Fibroblast of lung (primary cell): ENCODE measurements around the gene ATP5PB. TPM values are rescaled to one million over a fixed set of nuclear protein-coding genes. Genes with fewer than 3 reads are reported as not detected.

ENCODE experiments used
- DNase-seq, 2 donors: peaks; one replicate each; pipeline versions ENCODE4 v3.0.0 to v3.0.0-alpha.2; 2010; ENCODE audit warnings: low read depth in 2 of 2
- H2AFZ ChIP-seq: 2 replicates; pipeline ENCODE4 v1.5.1; 2012; ENCODE audit warnings: low read length, control low read depth, inconsistent platforms
- H3K27ac ChIP-seq: 2 replicates; pipeline ENCODE4 v1.5.1; 2011; ENCODE audit warnings: low read length, control low read depth; ENCODE audit not compliant: insufficient read depth
- H3K27me3 ChIP-seq: 2 replicates; pipeline ENCODE4 v1.5.1; 2011; ENCODE audit warnings: mild to moderate bottlenecking, low read length; ENCODE audit not compliant: control insufficient read depth, insufficient read depth
- H3K36me3 ChIP-seq: 2 replicates; pipeline ENCODE4 v1.5.1; 2011; ENCODE audit warnings: low read length; ENCODE audit not compliant: control insufficient read depth, insufficient read depth
- H3K4me1 ChIP-seq: 2 replicates; pipeline ENCODE4 v1.5.1; 2011; ENCODE audit warnings: low read length; ENCODE audit not compliant: control insufficient read depth, insufficient read depth; ENCODE audit errors: extremely low read depth
- H3K4me2 ChIP-seq: 2 replicates; pipeline ENCODE4 v1.5.1; 2011; ENCODE audit warnings: low read length, control low read depth; ENCODE audit not compliant: insufficient read depth; ENCODE audit errors: extremely low read depth
- H3K4me3 ChIP-seq, 4 experiments: fragments of 200-600 bp in 1 of 4; sonication (generic) in 1 of 4; replicated peaks in 1 of 4; 2 replicates each; pipeline ENCODE4 v1.5.1; 2011 to 2016; ENCODE audit warnings: low read length in 4 of 4, low read depth in 3 of 4, mild to moderate bottlenecking in 3 of 4, control low read depth in 2 of 4, inconsistent platforms in 1 of 4, mixed read lengths in 1 of 4; ENCODE audit not compliant: insufficient read depth in 1 of 4; ENCODE audit errors: control extremely low read depth in 1 of 4
- H3K79me2 ChIP-seq: 2 replicates; pipeline ENCODE4 v1.5.1; 2012; ENCODE audit warnings: mild to moderate bottlenecking, low read length, inconsistent platforms; ENCODE audit not compliant: control insufficient read depth, insufficient read depth
- H3K9ac ChIP-seq: 2 replicates; pipeline ENCODE4 v1.5.1; 2011; ENCODE audit warnings: mild to moderate bottlenecking, low read length, control low read depth; ENCODE audit not compliant: insufficient read depth
- H3K9me3 ChIP-seq: 2 replicates; pipeline ENCODE4 v1.5.1; 2012; ENCODE audit warnings: low read depth, low read length; ENCODE audit not compliant: control insufficient read depth, insufficient read depth
- H4K20me1 ChIP-seq: 2 replicates; pipeline ENCODE4 v1.5.1; 2011; ENCODE audit warnings: low read length; ENCODE audit not compliant: control insufficient read depth, insufficient read depth; ENCODE audit errors: extremely low read depth
- CTCF ChIP-seq, 2 donors: IDR thresholded peaks in 1 of 2; conservative IDR thresholded peaks in 1 of 2; 1 replicate in 1 of 2; 2 replicates in 1 of 2; pipeline ENCODE4 v1.5.1; 2011 to 2012; ENCODE audit warnings: low read length in 2 of 2, control low read depth in 1 of 2, inconsistent platforms in 1 of 2, low read depth in 1 of 2, mild to moderate bottlenecking in 1 of 2
- EZH2 ChIP-seq: IDR thresholded peaks from 2 replicates; pipeline ENCODE4 v1.5.1; 2012; ENCODE audit warnings: low read length, control low read depth, mild to moderate bottlenecking; ENCODE audit errors: missing control alignments
- polyA plus RNA-seq, 2 donors: library from polyadenylated mRNA; depleted of rRNA in 1 of 2; stranded (reverse) in 1 of 2; unstranded in 1 of 2; fragments of >200 nt; gene quantifications; 2 replicates each; pipeline ENCODE4 v1.2.1, GENCODE V29; 2011 to 2012; ENCODE audit warnings: missing spikeins in 1 of 2
- total RNA-seq: library from RNA; depleted of rRNA; stranded (reverse); fragments of >200 nt; gene quantifications from 2 replicates; pipeline ENCODE4 v1.2.1, GENCODE V29; 2014

Gene ATP5PB
- total and polyA plus RNA-seq, 2 donors (not counting 1 experiment from before 2014, with no cell fraction given), result 162 to 417 TPM

GRCh38 chr1:111504097-111504496 is 54.8 kb downstream of the ATP5PB start:
- no peak overlapping the region for H3K27ac ChIP-seq
- no peak overlapping the region for H2AFZ ChIP-seq
- peaks cover 10% of the 10 kb centered on the region for H3K27me3 ChIP-seq
- no peaks in the 10 kb centered on the region for H3K79me2 ChIP-seq
- no peaks in the 10 kb centered on the region for H3K36me3 ChIP-seq
- H3K9me3 ChIP-seq, result no peaks in the 10 kb centered on the region
- H3K4me1 ChIP-seq, result peaks cover 9% of the 10 kb centered on the region
- H3K9ac ChIP-seq, result no peak overlapping the region
- no peak overlapping the region for H3K4me3 ChIP-seq
- no peak for TF ChIP-seq EZH2
- no peak for TF ChIP-seq CTCF (conservative IDR thresholded peaks at IDR 0.05 in 1 of 2, IDR thresholded peaks at IDR 0.05 in 1 of 2; ENCODE audit: low read depth in 1 of 2, low read length in 2 of 2)
- H4K20me1 ChIP-seq, result no peaks in the 10 kb centered on the region
- no peak for DNase-seq
- no peak overlapping the region for H3K4me2 ChIP-seq

GRCh38 chr1:111505641-111506119 is 56.4 kb downstream of the ATP5PB start:
- Histone ChIP-seq H2AFZ (no peak overlapping the region), H3K36me3 (no peaks in the 10 kb centered on the region), H3K9ac (no peak overlapping the region), H3K9me3 (no peaks in the 10 kb centered on the region), H3K4me2 (no peak overlapping the region), H4K20me1 (no peaks in the 10 kb centered on the region), H3K27me3 (no peaks in the 10 kb centered on the region), H3K4me3 (no peak overlapping the region), H3K27ac (no peak overlapping the region), H3K4me1 (peaks cover 9% of the 10 kb centered on the region), H3K79me2 (no peaks in the 10 kb centered on the region)
- DNase-seq, result no peak
- TF ChIP-seq CTCF (conservative IDR thresholded peaks at IDR 0.05 in 1 of 2, IDR thresholded peaks at IDR 0.05 in 1 of 2; ENCODE audit: low read depth in 1 of 2, low read length in 2 of 2) (no peak), EZH2 (no peak)

- no peak for DNase-seq
- no peaks in the 10 kb centered on the region for H4K20me1 ChIP-seq
- no peak overlapping the region for H3K9ac ChIP-seq
- H3K4me3 ChIP-seq, result no peak overlapping the region
- H3K79me2 ChIP-seq, result no peaks in the 10 kb centered on the region
- no peaks in the 10 kb centered on the region for H3K27me3 ChIP-seq
- no peak overlapping the region for H2AFZ ChIP-seq
- TF ChIP-seq EZH2 (no peak), CTCF (conservative IDR thresholded peaks at IDR 0.05 in 1 of 2, IDR thresholded peaks at IDR 0.05 in 1 of 2; ENCODE audit: low read depth in 1 of 2, low read length in 2 of 2) (no peak)
- no peak overlapping the region for H3K27ac ChIP-seq
- H3K9me3 ChIP-seq, result no peaks in the 10 kb centered on the region
- H3K36me3 ChIP-seq, result no peaks in the 10 kb centered on the region
- peaks cover 9% of the 10 kb centered on the region for H3K4me1 ChIP-seq
- H3K4me2 ChIP-seq, result no peak overlapping the region
Observed at GRCh38 chr1:111506561-111506960, 57.3 kb downstream of the ATP5PB start.
